ENCODE measurements around the gene LAMTOR1.
A peak's percentile ranks its signal among the peaks of the same experiment; 100 is the strongest.

GRCh38 chr11:72080326-72081183 lies 22.5 kb downstream of the LAMTOR1 start, which contains the start of the genes LRRC51 and NUMA1:
- TF ChIP-seq CTCF (IDR thresholded peaks at IDR 0.05) = no peak
- peak; percentile 80 for TF ChIP-seq POLR2A (IDR thresholded peaks at IDR 0.05)

All from prostate gland (tissue), 2 donors.